Measurements from ENCODE around the gene MDH1B. TPM values are rescaled to one million over a fixed set of nuclear protein-coding genes. Genes with fewer than 3 reads are reported as not detected.

The MDH1B gene
- polyA plus RNA-seq, 1 donor = 0.69 TPM

DNA sequence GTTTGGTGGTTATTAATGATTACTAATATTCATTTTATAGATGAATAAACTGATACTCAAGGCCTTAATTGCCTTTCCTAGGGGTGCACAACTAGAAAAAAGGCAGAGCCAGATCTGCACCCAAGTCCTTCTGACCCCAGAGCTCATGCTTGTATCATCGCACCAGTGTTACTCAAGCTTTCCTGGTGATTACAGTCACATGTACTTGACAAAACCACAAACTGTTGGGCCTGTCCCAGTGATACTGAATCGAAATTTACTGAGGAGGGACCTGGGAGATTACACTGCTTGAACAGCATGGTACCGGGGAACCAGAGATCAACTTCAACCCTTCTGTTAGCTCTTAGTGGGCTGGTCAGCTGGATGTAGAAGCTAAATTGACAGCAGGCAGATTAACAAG, 34.0 kb upstream of the MDH1B start:
- Histone ChIP-seq H3K4me1 (ENCODE audit: control insufficient read depth, insufficient read depth, low read length) (no peaks in the 10 kb centered on the region), H3K36me3 (ENCODE audit: control insufficient read depth, insufficient read depth, low read length) (peaks cover 12% of the 10 kb centered on the region), H3K27me3 (ENCODE audit: control insufficient read depth, insufficient read depth, low read length) (no peaks in the 10 kb centered on the region), H3K27ac (ENCODE audit: low read length) (no peak overlapping the region), H3K9me3 (ENCODE audit: control insufficient read depth, low read depth, low read length) (no peaks in the 10 kb centered on the region), H3K4me3 (ENCODE audit: low read length) (no peak overlapping the region)
- no peak for DNase-seq
- 100% methylated on average over 1 of the region's 3 CpGs for WGBS (ENCODE audit: insufficient coverage, low lambda C conversion rate)

DNA sequence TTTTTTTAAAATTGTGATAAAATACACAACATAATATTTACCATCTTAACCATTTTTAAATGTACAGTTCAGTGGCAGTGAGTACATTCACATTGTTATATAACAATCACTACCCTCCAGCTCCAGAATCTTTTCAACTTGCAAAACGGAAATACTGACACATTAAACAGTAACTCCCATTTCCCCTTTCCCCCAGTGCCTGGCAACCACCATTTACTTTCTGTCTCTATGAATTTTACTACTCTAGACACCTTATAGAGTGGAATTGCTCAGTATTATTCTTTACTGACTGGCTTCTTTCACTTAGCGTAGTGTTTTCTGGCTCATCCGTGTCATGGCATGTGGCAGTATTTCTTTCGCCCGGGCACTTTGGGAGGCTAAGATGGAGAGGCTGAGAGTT, 32.9 kb upstream of the MDH1B start:
- no peak for DNase-seq
- no peaks in the 10 kb centered on the region for H3K9me3 ChIP-seq (ENCODE audit: control insufficient read depth, low read depth, low read length)
- no peak overlapping the region for H3K27ac ChIP-seq (ENCODE audit: low read length)
- H3K4me3 ChIP-seq (ENCODE audit: low read length) = no peak overlapping the region
- H3K36me3 ChIP-seq (ENCODE audit: control insufficient read depth, insufficient read depth, low read length) = peaks cover 14% of the 10 kb centered on the region
- no peaks in the 10 kb centered on the region for H3K27me3 ChIP-seq (ENCODE audit: control insufficient read depth, insufficient read depth, low read length)
- no CpG with 5 or more reads among the region's 5 CpGs for WGBS (ENCODE audit: insufficient coverage, low lambda C conversion rate)
- no peaks in the 10 kb centered on the region for H3K4me1 ChIP-seq (ENCODE audit: control insufficient read depth, insufficient read depth, low read length)

DNA sequence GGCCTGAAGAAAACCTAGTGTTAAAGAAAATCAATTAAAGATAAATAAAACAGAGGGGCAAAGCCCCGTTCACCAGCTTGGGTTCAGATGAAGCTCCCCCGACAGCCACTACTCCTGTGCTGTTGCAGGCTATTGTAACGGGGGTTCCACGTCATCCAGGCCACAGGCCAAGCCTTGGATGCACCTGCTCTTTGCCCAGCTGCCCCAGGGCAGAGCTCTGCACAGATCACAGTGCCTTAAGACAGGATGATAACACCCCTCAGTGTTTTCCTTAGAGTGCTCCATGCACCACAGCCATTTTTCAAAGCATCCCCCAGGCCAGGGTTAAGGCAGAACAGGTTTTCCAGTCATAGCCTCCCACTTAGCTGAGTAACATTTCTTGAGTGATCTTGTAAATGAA, 32.2 kb upstream of the MDH1B start:
- H3K27ac ChIP-seq (ENCODE audit: low read length) = no peak overlapping the region
- peaks cover 17% of the 10 kb centered on the region for H3K36me3 ChIP-seq (ENCODE audit: control insufficient read depth, insufficient read depth, low read length)
- H3K4me3 ChIP-seq (ENCODE audit: low read length) = no peak overlapping the region
- no peaks in the 10 kb centered on the region for H3K27me3 ChIP-seq (ENCODE audit: control insufficient read depth, insufficient read depth, low read length)
- no peaks in the 10 kb centered on the region for H3K9me3 ChIP-seq (ENCODE audit: control insufficient read depth, low read depth, low read length)
- no peak for DNase-seq
- no peaks in the 10 kb centered on the region for H3K4me1 ChIP-seq (ENCODE audit: control insufficient read depth, insufficient read depth, low read length)
- WGBS (ENCODE audit: insufficient coverage, low lambda C conversion rate) = no CpG with 5 or more reads among the region's 4 CpGs

DNA sequence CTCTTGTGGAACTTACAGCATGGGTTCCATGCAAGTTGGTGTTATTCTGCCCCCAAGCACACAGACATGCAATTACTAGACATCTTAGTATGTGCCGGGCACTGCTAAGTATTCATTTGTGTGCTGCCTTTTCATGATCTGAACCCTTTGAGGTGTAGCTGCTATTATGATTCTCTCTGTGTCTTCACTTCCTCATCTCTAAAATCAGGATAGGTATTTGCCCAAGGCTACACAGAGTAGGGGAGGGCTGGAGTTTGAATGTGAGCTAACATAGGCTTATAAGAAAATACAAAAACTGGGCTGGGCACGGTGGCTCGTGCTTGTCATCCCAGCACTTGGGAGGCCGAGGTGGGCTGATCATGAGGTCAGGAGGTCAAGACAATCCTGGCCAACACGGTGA, 27.5 kb upstream of the MDH1B start:
- DNase-seq = no peak
- Histone ChIP-seq H3K4me1 (ENCODE audit: control insufficient read depth, insufficient read depth, low read length) (no peaks in the 10 kb centered on the region), H3K27ac (ENCODE audit: low read length) (no peak overlapping the region), H3K36me3 (ENCODE audit: control insufficient read depth, insufficient read depth, low read length) (peaks cover 49% of the 10 kb centered on the region), H3K27me3 (ENCODE audit: control insufficient read depth, insufficient read depth, low read length) (no peaks in the 10 kb centered on the region), H3K9me3 (ENCODE audit: control insufficient read depth, low read depth, low read length) (no peaks in the 10 kb centered on the region), H3K4me3 (ENCODE audit: low read length) (no peak overlapping the region)
- no CpG with 5 or more reads among the region's 5 CpGs for WGBS (ENCODE audit: insufficient coverage, low lambda C conversion rate)

- Histone ChIP-seq H3K9me3 (ENCODE audit: control insufficient read depth, low read depth, low read length) (no peaks in the 10 kb centered on the region), H3K4me3 (ENCODE audit: low read length) (no peak overlapping the region), H3K36me3 (ENCODE audit: control insufficient read depth, insufficient read depth, low read length) (peaks cover 59% of the 10 kb centered on the region), H3K4me1 (ENCODE audit: control insufficient read depth, insufficient read depth, low read length) (no peaks in the 10 kb centered on the region), H3K27me3 (ENCODE audit: control insufficient read depth, insufficient read depth, low read length) (no peaks in the 10 kb centered on the region), H3K27ac (ENCODE audit: low read length) (no peak overlapping the region)
- WGBS (ENCODE audit: insufficient coverage, low lambda C conversion rate) = 100% methylated on average over 1 of the region's 3 CpGs
- no peak for DNase-seq
Observed at GRCh38 chr2:206790311-206790935, 25.3 kb upstream of the MDH1B start.

DNA sequence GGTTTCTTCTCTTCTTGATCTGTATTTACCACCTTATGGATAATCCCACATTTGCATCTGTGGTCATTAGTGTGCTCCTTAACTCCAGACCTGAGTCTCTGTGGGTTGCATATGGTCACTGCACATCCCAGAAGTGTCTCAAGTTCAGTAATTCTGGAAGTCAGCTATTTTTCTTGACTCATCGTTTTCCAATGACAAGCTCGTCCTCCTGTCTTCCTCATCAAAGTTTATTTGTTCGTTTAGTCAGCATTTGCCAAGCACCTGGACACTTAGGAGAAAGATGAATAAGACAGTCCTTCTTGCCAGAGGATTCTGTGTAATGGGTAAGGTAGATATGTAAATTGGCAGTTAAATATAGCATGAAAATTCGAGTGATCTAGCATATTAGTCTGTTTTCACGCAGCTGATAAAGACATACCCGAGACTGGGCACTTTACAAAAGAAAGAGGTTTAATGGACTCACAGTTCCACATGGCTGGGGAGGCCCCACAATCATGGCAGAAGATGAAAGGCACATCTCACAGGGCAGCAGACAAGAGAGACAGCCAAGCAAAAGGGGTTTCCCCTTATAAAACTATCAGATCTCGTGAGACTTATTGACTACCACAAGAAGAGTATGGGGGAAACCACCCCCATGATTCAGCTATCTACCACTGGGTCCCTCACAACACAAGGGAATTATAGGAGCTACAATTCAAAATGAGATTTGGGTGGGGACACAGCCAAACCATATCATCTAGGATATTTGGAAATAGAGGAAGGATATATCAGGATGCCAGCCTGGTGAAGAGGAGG, 19.6 kb upstream of the MDH1B start:
- no peaks in the 10 kb centered on the region for H3K4me1 ChIP-seq (ENCODE audit: control insufficient read depth, insufficient read depth, low read length)
- no peak overlapping the region for H3K4me3 ChIP-seq (ENCODE audit: low read length)
- H3K27me3 ChIP-seq (ENCODE audit: control insufficient read depth, insufficient read depth, low read length) = no peaks in the 10 kb centered on the region
- peaks cover 9% of the 10 kb centered on the region for H3K9me3 ChIP-seq (ENCODE audit: control insufficient read depth, low read depth, low read length)
- WGBS (ENCODE audit: insufficient coverage, low lambda C conversion rate) = 100% methylated on average over 1 of the region's 7 CpGs
- H3K36me3 ChIP-seq (ENCODE audit: control insufficient read depth, insufficient read depth, low read length) = peaks cover 71% of the 10 kb centered on the region
- DNase-seq = no peak
- H3K27ac ChIP-seq (ENCODE audit: low read length) = no peak overlapping the region

DNA sequence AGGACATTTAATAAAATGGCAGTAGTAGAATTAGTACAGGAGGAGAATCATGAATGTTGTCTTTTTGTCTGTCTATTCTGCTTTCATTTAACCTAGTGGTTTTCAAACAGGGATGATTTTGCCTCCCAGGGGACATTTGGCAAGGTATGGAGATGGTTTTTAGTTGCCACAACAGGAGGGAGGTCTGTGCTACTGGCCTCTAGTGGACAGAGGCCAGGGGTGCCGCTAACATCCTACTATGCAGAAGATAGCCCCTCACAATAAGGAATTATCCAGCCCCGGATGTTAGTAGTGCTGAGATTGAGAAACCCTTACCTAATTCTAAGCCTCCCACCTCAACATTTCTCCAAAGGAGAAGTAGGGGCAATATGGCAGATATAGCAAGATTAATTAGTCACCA, 18.6 kb upstream of the MDH1B start:
- H3K36me3 ChIP-seq (ENCODE audit: control insufficient read depth, insufficient read depth, low read length) = peaks cover 71% of the 10 kb centered on the region
- H3K4me1 ChIP-seq (ENCODE audit: control insufficient read depth, insufficient read depth, low read length) = no peaks in the 10 kb centered on the region
- H3K27me3 ChIP-seq (ENCODE audit: control insufficient read depth, insufficient read depth, low read length) = no peaks in the 10 kb centered on the region
- WGBS (ENCODE audit: insufficient coverage, low lambda C conversion rate) = no CpG with 5 or more reads among the region's 2 CpGs
- H3K4me3 ChIP-seq (ENCODE audit: low read length) = no peak overlapping the region
- no peak overlapping the region for H3K27ac ChIP-seq (ENCODE audit: low read length)
- H3K9me3 ChIP-seq (ENCODE audit: control insufficient read depth, low read depth, low read length) = peaks cover 9% of the 10 kb centered on the region
- DNase-seq = no peak

DNA sequence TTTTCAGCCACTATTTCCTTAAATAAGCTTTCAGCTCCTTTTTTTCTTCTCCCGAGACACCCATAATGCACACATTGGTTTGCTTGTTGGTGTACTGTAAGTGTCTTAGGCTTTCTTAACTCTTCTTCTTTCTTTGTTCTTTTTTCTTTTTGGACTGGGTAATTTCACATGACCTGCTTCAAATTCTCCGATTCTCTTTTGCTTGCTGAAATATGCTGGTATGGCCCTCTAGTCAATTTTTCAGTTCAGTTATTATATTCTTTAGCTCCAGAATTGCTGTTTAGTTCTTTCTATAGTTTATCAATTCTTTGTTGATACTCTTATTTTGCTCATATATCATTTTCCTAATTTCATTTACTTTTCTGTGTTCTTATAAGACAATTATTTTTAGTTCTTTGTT, 15.5 kb upstream of the MDH1B start:
- H3K36me3 ChIP-seq (ENCODE audit: control insufficient read depth, insufficient read depth, low read length) = peaks cover 59% of the 10 kb centered on the region

DNA sequence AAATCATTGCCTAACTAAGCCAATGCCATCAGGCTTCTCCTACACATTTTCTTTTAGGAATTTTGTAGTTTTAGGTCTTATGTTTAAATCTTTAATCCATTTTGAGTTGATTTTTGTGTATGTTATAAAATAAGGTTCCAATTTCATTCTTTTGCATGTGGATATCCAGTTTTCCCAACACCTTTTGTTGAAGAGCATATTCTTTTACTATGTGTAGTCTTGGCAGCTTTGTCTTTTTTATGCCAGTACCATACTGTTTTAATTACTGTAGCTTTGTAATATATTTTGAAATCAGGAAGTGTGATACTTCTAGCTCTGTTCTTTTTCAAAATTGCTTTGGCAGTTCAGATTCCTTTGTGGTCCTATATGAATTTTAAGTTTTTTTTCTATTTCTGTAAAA, 11.3 kb upstream of the MDH1B start:
- H3K27me3 ChIP-seq (ENCODE audit: control insufficient read depth, insufficient read depth, low read length) = no peaks in the 10 kb centered on the region
- H3K9me3 ChIP-seq (ENCODE audit: control insufficient read depth, low read depth, low read length) = peaks cover 16% of the 10 kb centered on the region
- H3K27ac ChIP-seq (ENCODE audit: low read length) = no peak overlapping the region
- no peak overlapping the region for H3K4me3 ChIP-seq (ENCODE audit: low read length)
- H3K36me3 ChIP-seq (ENCODE audit: control insufficient read depth, insufficient read depth, low read length) = peaks cover 42% of the 10 kb centered on the region
- no peaks in the 10 kb centered on the region for H3K4me1 ChIP-seq (ENCODE audit: control insufficient read depth, insufficient read depth, low read length)
- no peak for DNase-seq

More for the DNA sequence above, 15.5 kb upstream of the MDH1B start:
- WGBS (ENCODE audit: insufficient coverage, low lambda C conversion rate) = 100% methylated on average over 1 of the region's 2 CpGs
- Histone ChIP-seq H3K27ac (ENCODE audit: low read length) (no peak overlapping the region), H3K4me1 (ENCODE audit: control insufficient read depth, insufficient read depth, low read length) (no peaks in the 10 kb centered on the region), H3K4me3 (ENCODE audit: low read length) (no peak overlapping the region), H3K9me3 (ENCODE audit: control insufficient read depth, low read depth, low read length) (peaks cover 15% of the 10 kb centered on the region), H3K27me3 (ENCODE audit: control insufficient read depth, insufficient read depth, low read length) (no peaks in the 10 kb centered on the region)
- DNase-seq = no peak

- Histone ChIP-seq H3K4me3 (ENCODE audit: low read length) (no peak overlapping the region), H3K27me3 (ENCODE audit: control insufficient read depth, insufficient read depth, low read length) (no peaks in the 10 kb centered on the region), H3K4me1 (ENCODE audit: control insufficient read depth, insufficient read depth, low read length) (no peaks in the 10 kb centered on the region), H3K27ac (ENCODE audit: low read length) (no peak overlapping the region), H3K36me3 (ENCODE audit: control insufficient read depth, insufficient read depth, low read length) (peaks cover 45% of the 10 kb centered on the region), H3K9me3 (ENCODE audit: control insufficient read depth, low read depth, low read length) (peaks cover 7% of the 10 kb centered on the region)
- no peak for DNase-seq
- 100% methylated on average over 1 of the region's 1 CpG for WGBS (ENCODE audit: insufficient coverage, low lambda C conversion rate)
Observed at GRCh38 chr2:206774871-206775270, 9.7 kb upstream of the MDH1B start.

Data from large intestine (tissue), 3 donors.